Heart left ventricle (tissue), 13 donors: ENCODE measurements around the gene MORC3.

Experiments
- CTCF ChIP-seq, 12 donors: fragments of 200-600 bp; sonication (generic) in 4 of 12; IDR thresholded peaks; one replicate each; pipeline versions ENCODE4 v1.5.0 to v1.8.0; 2018 to 2022; ENCODE audit warnings: antibody characterized with exemption in 12 of 12, mild to moderate bottlenecking in 5 of 12
- POLR2A ChIP-seq, 2 donors: fragments of 450-650 bp; IDR thresholded peaks; one replicate each; pipeline ENCODE4 v1.6.1; 2017; ENCODE audit warnings: antibody characterized with exemption in 2 of 2, mild to moderate bottlenecking in 2 of 2, moderate library complexity in 2 of 2
- donor health status: ischemic (EF 13 %, LVEDD 7.1; RV severe dilation, severe dysfunction).
- donor health status: DM: no; HTN: yes; CAD: no.
- donor health status: DM: no; HTN: no; CAD: no.
- donor health status: ischemic (EF 25% LVEDD 6.9; RV normal size, moderate dysfunction).
- donor health status: ischemic (EF 25% LVEDD 5.7; RV mildly dilated, moderate dysfunction).
- donor health status: ischemic (EF 35%, LVEDD 5.7; RV mildly dilated, moderate dysfunction).
- donor health status: nonischemic (EF 11% LVEDD 7.7; RV severe dilation, severe dysfunction).
- donor health status: DM: yes; HTN: yes; CAD: no.
- donor health status: PGD.
- donor health status: ischemic (EF 29% LVEDD 5.4; RV normal size, mild dysfunction).
- donor health status: nonischemic (EF 23%, LVEDD 6.1; RV moderate dilation, normal function).

- no peak for TF ChIP-seq CTCF (IDR thresholded peaks at IDR 0.05)
- TF ChIP-seq POLR2A (IDR thresholded peaks at IDR 0.05): no peak
Measured at GRCh38 chr21:36424592-36424991, 104.6 kb downstream of the MORC3 start.
